HCT116 (cell line): Measurements from ENCODE around the gene NR6A1. TPM values are rescaled to one million over a fixed set of nuclear protein-coding genes. Genes with fewer than 3 reads are reported as not detected.

Source experiments
- ATAC-seq: fragments of 200-7000 bp; cut with Tn5 transposase; 2 replicates; pipeline ENCODE4 v1.9.1; 2020; ENCODE audit warnings: mild to moderate bottlenecking, moderate library complexity
- BruUV-seq: library from RNA; stranded (reverse); fragments of 400-500 nt; replicated peaks from 2 replicates; lab custom pipeline; 2021; lab: Mats Ljungman, UMichigan
- CTCF ChIA-PET: fragments of 300-600 bp; sonication (Branson Sonifier 250); formaldehyde crosslinking; loops from one replicate; lab custom pipeline; 2021; ENCODE audit warnings: antibody characterized with exemption; lab: Charles Lee
- POLR2A ChIA-PET: fragments of 300-600, 350-600 bp; sonication (Branson Sonifier 250); formaldehyde crosslinking; loops from one replicate; lab custom pipeline; 2021; ENCODE audit warnings: antibody characterized with exemption; lab: Charles Lee
- RAD21 ChIA-PET, 2 experiments: fragments of 300-600 bp; sonication (Branson Sonifier 250); formaldehyde crosslinking; loops; one replicate each; lab custom pipeline; 2023; ENCODE audit warnings: low total read pairs in 2 of 2; ENCODE audit not compliant: uncharacterized antibody in 2 of 2, unreplicated experiment in 2 of 2, low non-redundant PET in 1 of 2; lab: Charles Lee
- DNase-seq: peaks from one replicate; pipeline ENCODE4 v3.0.0-alpha.2; 2010; ENCODE audit warnings: low read depth, low spot score
- H2AFZ ChIP-seq: fragments of 200-600 bp; shearing (Covaris generic), sonication (generic); 2 replicates; pipeline ENCODE4 v1.6.1; 2017; ENCODE audit warnings: low read depth, mixed run types, mixed read lengths, antibody characterized with exemption, low read length; ENCODE audit not compliant: poor library complexity, severe bottlenecking
- H3K27ac ChIP-seq: 2 replicates; pipeline ENCODE4 v1.5.1; 2012; ENCODE audit warnings: low read depth, low read length
- H3K27me3 ChIP-seq: fragments of 200-600 bp; sonication (generic); 2 replicates; pipeline ENCODE4 v1.6.1; 2016; ENCODE audit warnings: mixed run types, low read length, mixed read lengths; ENCODE audit not compliant: insufficient read depth
- H3K36me3 ChIP-seq, 2 experiments: fragments of 200-500 bp in 1 of 2; fragments of 200-600 bp in 1 of 2; sonication (Bioruptor generic) in 1 of 2; sonication (generic) in 1 of 2; 2 replicates each; pipeline versions ENCODE4 v1.5.1 to v1.6.1; 2014 to 2016; ENCODE audit warnings: low read length in 2 of 2, inconsistent platforms in 1 of 2, mixed read lengths in 1 of 2, mixed run types in 1 of 2; ENCODE audit not compliant: insufficient read depth in 2 of 2, control insufficient read depth in 1 of 2
- H3K4me1 ChIP-seq, 2 experiments: fragments of 200-600 bp in 1 of 2; sonication (generic) in 1 of 2; 2 replicates each; pipeline versions ENCODE4 v1.5.1 to v1.6.1; 2012 to 2017; ENCODE audit warnings: low read length in 2 of 2, inconsistent platforms in 1 of 2, mild to moderate bottlenecking in 1 of 2, mixed read lengths in 1 of 2, mixed run types in 1 of 2, moderate library complexity in 1 of 2; ENCODE audit not compliant: insufficient read depth in 2 of 2, control insufficient read depth in 1 of 2
- H3K4me2 ChIP-seq: fragments of 200-600 bp; sonication (generic); 2 replicates; pipeline ENCODE4 v1.6.1; 2017; ENCODE audit warnings: mixed run types, low read length, mixed read lengths
- H3K4me3 ChIP-seq, 2 experiments: fragments of 200-600 bp in 1 of 2; sonication (generic) in 1 of 2; replicated peaks in 1 of 2; 2 replicates each; pipeline ENCODE4 v1.5.1; 2011 to 2016; ENCODE audit warnings: low read length in 2 of 2, control low read depth in 1 of 2, low read depth in 1 of 2, mild to moderate bottlenecking in 1 of 2, mixed read lengths in 1 of 2, mixed run types in 1 of 2
- H3K79me2 ChIP-seq: fragments of 200-600 bp; sonication (generic); 2 replicates; pipeline ENCODE4 v1.6.1; 2017; ENCODE audit warnings: mild to moderate bottlenecking, mixed run types, low read length, moderate library complexity, mixed read lengths; ENCODE audit not compliant: insufficient read depth
- H3K9ac ChIP-seq: fragments of 200-600 bp; sonication (generic); 2 replicates; pipeline ENCODE4 v1.6.1; 2016; ENCODE audit warnings: low read length, mixed read lengths
- H3K9me2 ChIP-seq: fragments of 200-600 bp; sonication (generic), shearing (Covaris generic); 2 replicates; pipeline ENCODE4 v1.6.1; 2017; ENCODE audit warnings: mixed run types, mild to moderate bottlenecking, moderate library complexity; ENCODE audit not compliant: insufficient read depth
- H3K9me3 ChIP-seq, 2 experiments: fragments of 200-500 bp in 1 of 2; fragments of 200-600 bp in 1 of 2; sonication (Bioruptor generic) in 1 of 2; sonication (generic) in 1 of 2; 2 replicates each; pipeline ENCODE4 v1.6.1; 2014 to 2017; ENCODE audit warnings: low read length in 2 of 2, mixed read lengths in 2 of 2, inconsistent platforms in 1 of 2, low read depth in 1 of 2, mild to moderate bottlenecking in 1 of 2, mixed run types in 1 of 2, moderate library complexity in 1 of 2; ENCODE audit not compliant: control insufficient read depth in 1 of 2, insufficient read depth in 1 of 2
- H4K20me1 ChIP-seq: fragments of 200-600 bp; sonication (generic), shearing (Covaris generic); 2 replicates; pipeline ENCODE4 v1.6.1; 2017; ENCODE audit warnings: mixed run types, mild to moderate bottlenecking, moderate library complexity; ENCODE audit not compliant: insufficient read depth
- ATF3 ChIP-seq: IDR thresholded peaks from 2 replicates; pipeline ENCODE4 v1.6.1; 2012
- ELF1 ChIP-seq: IDR thresholded peaks from 2 replicates; pipeline ENCODE4 v1.6.1; 2012; ENCODE audit warnings: low read depth, borderline replicate concordance
- EZH2 ChIP-seq: fragments of 200-600 bp; sonication (generic); IDR thresholded peaks from 2 replicates; pipeline ENCODE4 v1.6.1; 2017; ENCODE audit warnings: antibody characterized with exemption, mixed run types
- EZH2phosphoT487 ChIP-seq: fragments of 200-600 bp; IDR thresholded peaks from 2 replicates; pipeline ENCODE4 v1.6.1; 2018; ENCODE audit warnings: antibody characterized with exemption, borderline replicate concordance
- FOSL1 ChIP-seq: IDR thresholded peaks from 2 replicates; pipeline ENCODE4 v1.6.1; 2012; ENCODE audit warnings: low read depth
- MAX ChIP-seq: IDR thresholded peaks from 2 replicates; pipeline ENCODE4 v1.6.1; 2012
- POLR2A ChIP-seq: IDR thresholded peaks from 2 replicates; pipeline ENCODE4 v1.7.0; 2011; ENCODE audit warnings: borderline replicate concordance; ENCODE audit not compliant: insufficient read depth, insufficient read length; ENCODE audit errors: extremely low read depth
- RAD21 ChIP-seq: IDR thresholded peaks from 2 replicates; pipeline ENCODE4 v1.6.1; 2012; ENCODE audit warnings: low read depth, mild to moderate bottlenecking
- SIN3A ChIP-seq: IDR thresholded peaks from 2 replicates; pipeline ENCODE4 v1.6.1; 2012; ENCODE audit warnings: low read depth
- TCF7L2 ChIP-seq: IDR thresholded peaks from 2 replicates; pipeline ENCODE4 v1.7.0; 2011; ENCODE audit warnings: borderline replicate concordance, inconsistent platforms; ENCODE audit not compliant: insufficient read depth, insufficient read length; ENCODE audit errors: extremely low read depth
- YY1 ChIP-seq: IDR thresholded peaks from 2 replicates; pipeline ENCODE4 v1.6.1; 2011; ENCODE audit warnings: low read length, low read depth, moderate library complexity, mild to moderate bottlenecking; ENCODE audit not compliant: insufficient replicate concordance; ENCODE audit errors: extremely low read depth
- ZBTB33 ChIP-seq: IDR thresholded peaks from 2 replicates; pipeline ENCODE4 v1.6.1; 2011; ENCODE audit warnings: mild to moderate bottlenecking, low read length, moderate library complexity; ENCODE audit not compliant: insufficient replicate concordance; ENCODE audit errors: extremely low read depth
- ZNF274 ChIP-seq: fragments of 200-500 bp; sonication (Bioruptor generic); IDR thresholded peaks from 2 replicates; pipeline ENCODE4 v1.6.1; 2014; ENCODE audit warnings: mild to moderate bottlenecking, low read depth, low read length, inconsistent platforms
- intact Hi-C: fragments of 100-400 bp; cut with micrococcal nuclease; formaldehyde crosslinking; loops from 2 replicates; pipeline ENCODE4 v1.10.0; 2022
- total RNA-seq: library from RNA; stranded (reverse); gene quantifications from one replicate; pipeline ENCODE4 v1.2.1, GENCODE V29; 2021; ENCODE audit not compliant: unreplicated experiment

The NR6A1 gene
- total RNA-seq, 1 experiment from 2014 or later, result 9.9 TPM

- no peaks in the 10 kb centered on the region for H4K20me1 ChIP-seq
- H3K9me3 ChIP-seq, result no peaks in the 10 kb centered on the region
- POLR2A ChIA-PET, result no interaction called here
- H3K4me2 ChIP-seq, result no peak overlapping the region
- no peak overlapping the region for H3K4me3 ChIP-seq
- no peak overlapping the region for H3K27ac ChIP-seq
- H3K36me3 ChIP-seq, result no peaks in the 10 kb centered on the region
- CTCF ChIA-PET, result no interaction called here
- BruUV-seq, result no TSS peak
- TF ChIP-seq SIN3A (no peak), FOSL1 (no peak), MAX (no peak), YY1 (no peak), ZNF274 (no peak), EZH2 (no peak), ZBTB33 (no peak), EZH2phosphoT487 (no peak), ELF1 (no peak), TCF7L2 (no peak), ATF3 (no peak), RAD21 (no peak), POLR2A (no peak)
- TF ChIP-seq, all 23 proteins: peak for 0
- Histone ChIP-seq H2AFZ (no peak overlapping the region), H3K4me1 (peaks cover 0 to 3% of the 10 kb centered on the region in 2 experiments; a peak in 1 of 4 replicates), H3K79me2 (no peaks in the 10 kb centered on the region), H3K9me2 (no peaks in the 10 kb centered on the region), H3K9ac (no peak overlapping the region), H3K27me3 (no peaks in the 10 kb centered on the region)
- RAD21 ChIA-PET, result no interaction called here
- ATAC-seq (no peak), DNase-seq (no peak)
- intact Hi-C loops, result no loop called here
These were observed 302.9 kb downstream of the NR6A1 start for GRCh38 chr9:124468061-124468740.
